ENCODE data around the gene C5. TPM values are rescaled to one million over a fixed set of nuclear protein-coding genes. Genes with fewer than 3 reads are reported as not detected.

C5 gene
- total RNA-seq, 1 donor from 2014 or later: 1.2 TPM

DNA sequence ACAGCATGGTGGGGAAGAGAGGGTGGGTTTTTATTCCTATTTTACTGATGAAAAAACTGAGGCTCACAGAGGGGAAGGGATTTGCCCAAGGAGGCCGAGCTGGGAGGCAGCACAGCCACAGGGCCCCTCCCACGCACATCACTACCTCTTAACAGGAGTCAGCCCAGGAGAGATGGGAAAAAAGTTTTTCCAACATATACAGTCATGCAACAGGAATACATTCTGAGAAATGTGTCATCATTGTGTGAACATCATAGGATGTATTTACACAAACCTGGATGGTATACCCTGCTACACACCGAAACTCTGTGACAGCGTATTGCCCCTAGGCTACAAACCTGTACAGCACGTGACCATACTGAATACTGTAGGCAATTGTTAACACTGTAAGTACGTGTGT, 135.1 kb downstream of the C5 start:
- H3K27ac Mint-ChIP-seq: peak overlapping the region; percentile 65
- no peak for DNase-seq (ENCODE audit: low spot score)
- peaks cover 5% of the 10 kb centered on the region for H3K9me3 Mint-ChIP-seq
- H3K27me3 Mint-ChIP-seq (ENCODE audit: insufficient read depth): no peaks in the 10 kb centered on the region
- H3K4me3 Mint-ChIP-seq: no peak overlapping the region
- intact Hi-C loops (cut with micrococcal nuclease): no loop called here
- H3K36me3 Mint-ChIP-seq (ENCODE audit: low read depth): peaks cover 80% of the 10 kb centered on the region
- H3K4me1 Mint-ChIP-seq (ENCODE audit: low read depth): peaks cover 91% of the 10 kb centered on the region

GRCh38 chr9:120914396-120914795, 135.7 kb downstream of the C5 start:
- Mint-ChIP-seq H3K27ac (peak overlapping the region; percentile 65), H3K36me3 (ENCODE audit: low read depth) (peaks cover 80% of the 10 kb centered on the region), H3K9me3 (peaks cover 5% of the 10 kb centered on the region), H3K4me1 (ENCODE audit: low read depth) (peaks cover 88% of the 10 kb centered on the region), H3K27me3 (ENCODE audit: insufficient read depth) (no peaks in the 10 kb centered on the region), H3K4me3 (no peak overlapping the region)
- no peak for DNase-seq (ENCODE audit: low spot score)
- intact Hi-C loops (cut with micrococcal nuclease): no loop called here

GRCh38 chr9:120913647-120914264, 136.3 kb downstream of the C5 start:
- peak overlapping the region; percentile 7 for H3K4me3 Mint-ChIP-seq
- intact Hi-C loops (cut with micrococcal nuclease): no loop called here
- peaks cover 83% of the 10 kb centered on the region for H3K36me3 Mint-ChIP-seq (ENCODE audit: low read depth)
- DNase-seq (ENCODE audit: low spot score): no peak
- H3K4me1 Mint-ChIP-seq (ENCODE audit: low read depth): peaks cover 87% of the 10 kb centered on the region
- H3K27me3 Mint-ChIP-seq (ENCODE audit: insufficient read depth): no peaks in the 10 kb centered on the region
- H3K9me3 Mint-ChIP-seq: peaks cover 5% of the 10 kb centered on the region
- H3K27ac Mint-ChIP-seq: peak overlapping the region; percentile 65

- H3K27me3 Mint-ChIP-seq (ENCODE audit: insufficient read depth): no peaks in the 10 kb centered on the region
- peaks cover 5% of the 10 kb centered on the region for H3K9me3 Mint-ChIP-seq
- peak overlapping the region; percentile 4 for H3K4me3 Mint-ChIP-seq
- DNase-seq (ENCODE audit: low spot score): no peak
- intact Hi-C loops (cut with micrococcal nuclease): no loop called here
- peaks cover 80% of the 10 kb centered on the region for H3K36me3 Mint-ChIP-seq (ENCODE audit: low read depth)
- H3K27ac Mint-ChIP-seq: peak overlapping the region; percentile 40
- peaks cover 82% of the 10 kb centered on the region for H3K4me1 Mint-ChIP-seq (ENCODE audit: low read depth)
Observed at GRCh38 chr9:120912958-120913646, 137.0 kb downstream of the C5 start.

DNA sequence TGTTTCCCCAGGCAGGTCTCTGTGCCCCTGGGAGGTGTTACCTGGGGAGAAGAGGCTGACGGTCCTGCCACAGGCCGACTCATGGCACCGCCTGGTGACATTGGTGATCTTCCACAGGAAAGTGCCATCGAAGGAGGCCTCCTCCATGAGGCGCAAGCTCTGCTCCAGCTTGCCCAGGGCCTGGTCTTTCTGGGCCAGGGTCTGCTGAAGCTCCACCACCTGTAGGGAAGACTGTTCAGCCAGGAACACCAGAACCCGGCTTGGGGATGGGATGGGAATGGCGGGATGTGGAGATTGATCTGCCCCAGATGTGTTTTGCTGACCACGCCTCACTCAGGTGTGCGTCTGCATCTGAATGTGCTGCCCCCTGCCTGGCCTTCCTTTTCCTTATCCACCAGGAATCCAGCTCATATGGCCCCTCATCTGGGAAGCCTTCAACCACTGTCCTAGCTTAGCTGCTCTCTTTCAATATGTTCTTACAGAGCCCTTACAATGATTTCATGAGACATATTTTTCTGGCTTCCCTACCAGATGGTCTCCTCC, 138.7 kb downstream of the C5 start:
- Mint-ChIP-seq H3K9me3 (no peaks in the 10 kb centered on the region), H3K4me3 (peak overlapping the region; percentile 47), H3K27me3 (ENCODE audit: insufficient read depth) (no peaks in the 10 kb centered on the region), H3K36me3 (ENCODE audit: low read depth) (peaks cover 79% of the 10 kb centered on the region), H3K4me1 (ENCODE audit: low read depth) (peaks cover 82% of the 10 kb centered on the region), H3K27ac (peak overlapping the region; percentile 80)
- DNase-seq (ENCODE audit: low spot score): no peak
- intact Hi-C loops (cut with micrococcal nuclease): no loop called here

DNA sequence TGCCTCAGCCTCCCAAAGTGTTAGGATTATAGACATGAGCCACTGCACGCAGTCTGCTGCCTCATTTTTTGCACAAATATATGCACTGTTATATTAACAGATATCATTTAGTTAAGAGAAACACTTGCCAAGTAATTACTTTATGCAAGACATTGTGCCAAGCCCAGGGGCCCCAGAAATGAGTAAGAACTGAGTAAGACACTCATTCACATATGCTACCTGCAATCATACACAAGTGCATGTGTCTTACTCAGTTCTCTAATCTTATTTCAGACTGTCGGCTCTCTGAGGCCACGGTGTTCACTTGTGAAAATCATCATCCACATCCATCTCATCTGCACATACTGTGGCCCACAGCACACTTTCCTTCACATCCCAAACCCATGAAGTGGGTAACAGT, 139.4 kb downstream of the C5 start:
- Mint-ChIP-seq H3K9me3 (no peaks in the 10 kb centered on the region), H3K36me3 (ENCODE audit: low read depth) (peaks cover 80% of the 10 kb centered on the region), H3K27me3 (ENCODE audit: insufficient read depth) (no peaks in the 10 kb centered on the region), H3K4me1 (ENCODE audit: low read depth) (peaks cover 82% of the 10 kb centered on the region), H3K4me3 (peak overlapping the region; percentile 56), H3K27ac (peak overlapping the region; percentile 80)
- intact Hi-C loops (cut with micrococcal nuclease): no loop called here
- no peak for DNase-seq (ENCODE audit: low spot score)

DNA sequence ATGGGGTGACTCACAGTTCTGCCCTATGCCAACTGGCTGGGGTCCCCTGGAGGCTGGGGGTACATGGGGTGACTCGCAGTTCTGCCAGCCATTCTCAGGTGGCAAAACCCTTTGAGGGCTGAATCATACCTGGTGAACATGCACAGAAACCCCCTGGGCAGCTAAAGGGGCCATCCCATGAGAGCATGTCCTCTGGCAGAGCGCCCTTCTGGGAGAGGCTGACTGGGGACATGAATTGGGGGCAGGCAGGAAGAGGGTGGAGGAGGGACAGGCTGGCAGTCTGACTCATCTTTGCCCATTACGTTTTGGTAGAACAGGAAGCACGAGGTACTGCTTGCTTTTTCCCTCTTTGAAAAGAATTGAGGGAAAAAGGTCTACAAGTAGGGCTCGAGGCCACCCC, 140.2 kb downstream of the C5 start:
- Mint-ChIP-seq H3K4me3 (no peak overlapping the region), H3K27me3 (ENCODE audit: insufficient read depth) (no peaks in the 10 kb centered on the region), H3K4me1 (ENCODE audit: low read depth) (peaks cover 84% of the 10 kb centered on the region), H3K36me3 (ENCODE audit: low read depth) (peaks cover 86% of the 10 kb centered on the region), H3K9me3 (no peaks in the 10 kb centered on the region), H3K27ac (peak overlapping the region; percentile 74)
- intact Hi-C loops (cut with micrococcal nuclease): no loop called here
- DNase-seq (ENCODE audit: low spot score): no peak

DNA sequence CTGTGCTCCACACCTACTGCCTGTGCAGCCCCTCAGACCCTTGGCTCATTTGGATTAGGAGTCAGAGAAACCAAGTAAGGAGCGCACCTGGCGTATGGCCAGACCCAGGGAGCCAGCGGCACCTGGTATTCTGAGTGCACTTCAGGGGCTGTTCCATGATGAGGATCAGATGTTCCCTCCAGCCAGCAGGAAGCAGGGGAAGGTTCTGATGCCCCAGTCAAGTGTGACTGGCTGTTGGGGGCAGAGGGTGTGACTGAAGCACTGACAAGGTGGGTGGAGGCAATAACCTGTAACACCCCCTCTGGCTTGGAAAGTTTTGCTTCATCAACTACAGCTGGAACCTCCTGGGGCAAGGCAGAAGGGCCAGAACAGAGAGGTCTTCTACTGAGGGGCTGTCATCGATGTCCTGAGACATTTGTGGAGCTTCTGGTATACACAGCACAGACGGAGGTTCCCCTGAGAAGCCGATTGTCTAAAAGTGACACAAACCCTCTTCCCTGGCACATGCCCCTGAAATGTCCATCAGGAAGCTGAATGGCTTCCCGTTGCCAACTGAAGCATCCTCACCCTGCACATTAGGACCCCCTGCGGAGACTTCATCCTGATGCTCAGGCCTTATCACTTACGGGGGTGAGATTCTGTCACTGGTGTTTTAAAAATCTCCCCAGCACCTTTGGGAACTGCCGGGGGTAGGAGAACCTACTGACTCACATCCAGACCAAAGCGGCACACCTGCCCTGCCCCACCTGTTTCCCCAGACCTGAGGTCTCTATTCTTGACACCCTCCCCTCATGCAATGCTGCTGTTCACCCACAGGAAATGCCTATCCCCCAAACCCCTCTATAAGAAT, 144.5 kb downstream of the C5 start:
- Mint-ChIP-seq H3K4me1 (ENCODE audit: low read depth) (peaks cover 84% of the 10 kb centered on the region), H3K9me3 (no peaks in the 10 kb centered on the region), H3K27me3 (ENCODE audit: insufficient read depth) (no peaks in the 10 kb centered on the region), H3K36me3 (ENCODE audit: low read depth) (peaks cover 83% of the 10 kb centered on the region), H3K4me3 (peak overlapping the region; percentile 67), H3K27ac (peak overlapping the region; percentile 88)
- no peak for DNase-seq (ENCODE audit: low spot score)
- intact Hi-C loops (cut with micrococcal nuclease): no loop called here

DNA sequence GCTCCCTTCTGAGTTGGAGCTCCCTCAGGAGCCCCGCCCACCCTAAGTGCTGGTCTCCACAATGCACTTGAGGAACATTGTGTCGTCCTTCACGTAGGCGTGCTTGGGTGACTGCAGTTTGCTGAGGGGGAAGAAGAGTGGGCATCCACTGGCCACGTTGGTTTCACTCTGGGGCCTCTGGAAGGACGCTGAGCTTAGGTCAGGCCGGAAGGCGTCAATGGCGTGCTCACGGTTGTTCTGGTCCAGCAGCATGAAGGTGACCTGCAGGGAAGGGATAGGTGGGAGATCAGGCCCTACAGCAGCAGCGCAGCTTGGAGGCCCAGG, 145.1 kb downstream of the C5 start:
- no peaks in the 10 kb centered on the region for H3K9me3 Mint-ChIP-seq
- intact Hi-C loops (cut with micrococcal nuclease): no loop called here
- H3K27ac Mint-ChIP-seq: peak overlapping the region; percentile 88
- DNase-seq (ENCODE audit: low spot score): no peak
- H3K4me3 Mint-ChIP-seq: peak overlapping the region; percentile 67
- H3K4me1 Mint-ChIP-seq (ENCODE audit: low read depth): peaks cover 84% of the 10 kb centered on the region
- H3K27me3 Mint-ChIP-seq (ENCODE audit: insufficient read depth): no peaks in the 10 kb centered on the region
- peaks cover 82% of the 10 kb centered on the region for H3K36me3 Mint-ChIP-seq (ENCODE audit: low read depth)

- peak; percentile 43 for DNase-seq (ENCODE audit: low spot score)
- peak overlapping the region; percentile 88 for H3K27ac Mint-ChIP-seq
Observed at GRCh38 chr9:120904061-120904977, 145.8 kb downstream of the C5 start.

DNA sequence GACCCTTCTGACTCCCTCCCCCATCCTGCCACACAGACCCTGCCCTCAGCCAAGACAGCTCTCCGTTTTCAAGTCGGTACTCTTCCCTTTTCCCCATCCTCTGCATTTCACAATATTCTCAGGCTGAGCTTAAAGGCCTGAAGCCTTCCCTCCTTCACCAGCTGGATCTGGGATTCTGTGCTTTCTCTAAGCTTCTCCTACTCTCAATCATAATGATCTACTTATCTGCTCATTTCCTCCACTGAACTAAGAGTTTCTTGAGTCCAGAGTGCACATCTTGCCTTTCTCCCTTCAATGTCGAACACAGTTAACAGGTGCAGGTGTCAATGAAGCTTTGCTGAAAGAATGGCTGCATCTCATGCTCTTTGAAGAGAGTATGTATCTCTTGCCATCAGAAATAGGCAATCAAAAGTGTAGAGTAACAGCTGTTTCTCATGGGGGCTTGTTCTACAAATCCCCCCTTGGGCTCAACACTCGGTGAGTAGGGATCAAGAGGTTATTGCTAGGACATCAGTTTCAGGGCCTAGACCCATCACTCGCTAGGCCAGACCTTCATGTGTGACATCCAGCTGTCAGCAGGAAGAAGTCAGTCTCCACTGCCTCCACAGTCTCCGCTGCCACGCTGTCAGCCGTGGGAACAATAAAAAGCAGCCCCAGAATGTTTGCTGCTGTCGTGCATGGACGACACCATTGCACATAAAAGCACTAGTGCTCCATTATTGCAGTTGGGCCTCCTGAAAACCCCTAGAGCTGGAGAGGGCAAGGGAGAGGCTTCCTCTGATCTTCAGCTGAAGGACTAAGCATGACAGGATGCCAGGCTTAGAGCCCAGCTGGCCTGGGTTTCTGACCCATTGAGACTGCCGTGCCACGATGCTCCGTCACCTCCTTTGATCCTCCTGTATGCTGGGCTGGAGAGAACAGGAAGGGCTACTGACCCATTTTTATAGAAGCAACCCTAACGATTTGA, 147.2 kb downstream of the C5 start:
- Mint-ChIP-seq H3K9me3 (no peaks in the 10 kb centered on the region), H3K4me3 (peak overlapping the region; percentile 68), H3K27me3 (ENCODE audit: insufficient read depth) (no peaks in the 10 kb centered on the region), H3K36me3 (ENCODE audit: low read depth) (peaks cover 76% of the 10 kb centered on the region), H3K27ac (peak overlapping the region; percentile 88), H3K4me1 (ENCODE audit: low read depth) (peaks cover 86% of the 10 kb centered on the region)
- no peak for DNase-seq (ENCODE audit: low spot score)
- intact Hi-C loops (cut with micrococcal nuclease): loop anchor here (1.0 kb wide), 1 partner anchor 10 kb away; no protein-coding TSS in a partner anchor

More at GRCh38 chr9:120904061-120904977, 145.8 kb downstream of the C5 start:
- H3K9me3 Mint-ChIP-seq: no peaks in the 10 kb centered on the region
- no peaks in the 10 kb centered on the region for H3K27me3 Mint-ChIP-seq (ENCODE audit: insufficient read depth)
- peaks cover 82% of the 10 kb centered on the region for H3K4me1 Mint-ChIP-seq (ENCODE audit: low read depth)
- H3K4me3 Mint-ChIP-seq: peak overlapping the region; percentile 67
- intact Hi-C loops (cut with micrococcal nuclease): no loop called here
- peaks cover 79% of the 10 kb centered on the region for H3K36me3 Mint-ChIP-seq (ENCODE audit: low read depth)

Data from activated T-helper 1 cell treated with anti-CD3 and anti-CD28 coated beads, Interleukin-12 subunit alpha, Interleukin-12 subunit beta, Interleukin-2, Interleukin-4 antibody, amounts not matched to agents 30 ng/mL and 10 ng/mL and 1 ng/mL, durations not matched to agents 14 hours and 24 hours and 36 hours (primary cell).